Neural progenitor cell (in vitro differentiated cells): ENCODE results near the gene SLF2. TPM values are rescaled to one million over a fixed set of nuclear protein-coding genes. Genes with fewer than 3 reads are reported as not detected.
"Not testable (repeated sequence)": the region's sequence is repeated elsewhere in the genome, so short reads cannot be mapped to it uniquely, and the experiment has no call there.

ENCODE experiments used
- DNase-seq: peaks from one replicate; pipeline ENCODE4 v3.0.0-alpha.2; 2016; ENCODE audit warnings: low spot score
- H2AFZ ChIP-seq: fragments of 200-600 bp; sonication (generic); replicated peaks from 2 replicates; pipeline ENCODE4 v1.6.1; 2016; ENCODE audit warnings: antibody characterized with exemption
- H3F3A ChIP-seq: fragments of 200-600 bp; sonication (generic); 2 replicates; pipeline ENCODE4 v1.6.1; 2016; ENCODE audit warnings: antibody characterized with exemption, low read depth
- H3K27ac ChIP-seq: fragments of 200-600 bp; sonication (generic); 2 replicates; pipeline ENCODE4 v1.5.1; 2016; ENCODE audit warnings: mild to moderate bottlenecking
- H3K27me3 ChIP-seq: fragments of 200-600 bp; sonication (generic); 2 replicates; pipeline ENCODE4 v1.6.1; 2016; ENCODE audit warnings: mild to moderate bottlenecking, moderate library complexity
- H3K36me3 ChIP-seq: fragments of 200-600 bp; sonication (generic); 2 replicates; pipeline ENCODE4 v1.5.1; 2016
- H3K4me1 ChIP-seq: fragments of 200-600 bp; sonication (generic); 2 replicates; pipeline ENCODE4 v1.6.1; 2016; ENCODE audit warnings: mixed run types
- H3K4me2 ChIP-seq: fragments of 200-600 bp; sonication (generic); 2 replicates; pipeline ENCODE4 v1.6.1; 2016
- H3K4me3 ChIP-seq: fragments of 200-600 bp; sonication (generic); 2 replicates; pipeline ENCODE4 v1.5.1; 2016
- H3K79me2 ChIP-seq: fragments of 200-600 bp; sonication (generic); 2 replicates; pipeline ENCODE4 v1.6.1; 2016; ENCODE audit warnings: low read depth
- H3K9ac ChIP-seq: fragments of 200-600 bp; sonication (generic); 2 replicates; pipeline ENCODE4 v1.6.1; 2016
- H3K9me3 ChIP-seq: fragments of 200-600 bp; sonication (generic); 2 replicates; pipeline ENCODE4 v1.5.1; 2016; ENCODE audit warnings: low read depth
- H4K20me1 ChIP-seq: fragments of 200-600 bp; sonication (generic); 2 replicates; pipeline ENCODE4 v1.6.1; 2016; ENCODE audit warnings: low read depth
- H3K27ac Mint-ChIP-seq: 3 replicates; pipeline ENCODE4 v1.8.0; 2021; ENCODE audit warnings: mixed read lengths
- H3K27me3 Mint-ChIP-seq: 2 replicates; pipeline ENCODE4 v1.8.0; 2022; ENCODE audit warnings: low read depth, mild to moderate bottlenecking, inconsistent platforms, moderate library complexity, mixed read lengths; ENCODE audit not compliant: insufficient read depth
- H3K36me3 Mint-ChIP-seq: 3 replicates; pipeline ENCODE4 v1.8.0; 2021; ENCODE audit warnings: mixed read lengths
- H3K4me1 Mint-ChIP-seq: 3 replicates; pipeline ENCODE4 v1.8.0; 2021; ENCODE audit warnings: mixed read lengths
- H3K4me3 Mint-ChIP-seq: 3 replicates; pipeline ENCODE4 v1.8.0; 2021; ENCODE audit warnings: mild to moderate bottlenecking, moderate library complexity, mixed read lengths
- H3K9me3 Mint-ChIP-seq: 3 replicates; pipeline ENCODE4 v1.8.0; 2020; ENCODE audit warnings: mixed read lengths
- CTCF ChIP-seq: fragments of 200-600 bp; sonication (generic); IDR thresholded peaks from 2 replicates; pipeline ENCODE4 v1.5.1; 2017; ENCODE audit warnings: antibody characterized with exemption, mild to moderate bottlenecking
- EZH2 ChIP-seq: fragments of 200-600 bp; sonication (generic); IDR thresholded peaks from 2 replicates; pipeline ENCODE4 v1.6.1; 2017; ENCODE audit warnings: antibody characterized with exemption, mild to moderate bottlenecking, moderate library complexity
- EZH2phosphoT487 ChIP-seq: fragments of 200-600 bp; sonication (generic); IDR thresholded peaks from 2 replicates; pipeline ENCODE4 v1.6.1; 2017; ENCODE audit warnings: antibody characterized with exemption
- total RNA-seq: library from RNA; depleted of rRNA; stranded (reverse); fragments of >200 nt; gene quantifications from 2 replicates; pipeline ENCODE4 v1.2.3, GENCODE V29; 2015; ENCODE audit warnings: low replicate concordance

SLF2 gene
- total RNA-seq, 1 donor from 2014 or later = 19.5 TPM

- H4K20me1 ChIP-seq = no peaks in the 10 kb centered on the region
- no peaks in the 10 kb centered on the region for H3K36me3 ChIP-seq
- TF ChIP-seq EZH2phosphoT487 = no peak
- TF ChIP-seq EZH2 = no peak
- TF ChIP-seq CTCF = no peak
- H3K27me3 ChIP-seq = peaks cover 16% of the 10 kb centered on the region
- no peaks in the 10 kb centered on the region for H3K9me3 ChIP-seq
- no peak for DNase-seq
- Mint-ChIP-seq H3K27me3 (peaks cover 9% of the 10 kb centered on the region), H3K4me1 (peaks cover 42% of the 10 kb centered on the region), H3K36me3 (no peaks in the 10 kb centered on the region), H3K9me3 (no peaks in the 10 kb centered on the region), H3K4me3 (no peak overlapping the region), H3K27ac (peak overlapping the region; percentile 21)
- no peak overlapping the region for H3K4me3 ChIP-seq
- no peak overlapping the region for H3K27ac ChIP-seq
- no peak overlapping the region for H2AFZ ChIP-seq
- no peak overlapping the region for H3K9ac ChIP-seq
- no peaks in the 10 kb centered on the region for H3K79me2 ChIP-seq
- peaks cover 20% of the 10 kb centered on the region for H3K4me1 ChIP-seq
- H3F3A ChIP-seq = no peaks in the 10 kb centered on the region
- H3K4me2 ChIP-seq = no peak overlapping the region
These were observed 30.0 kb upstream of the SLF2 start for GRCh38 chr10:100882671-100883311.

- Histone ChIP-seq H3K9me3 (no peaks in the 10 kb centered on the region), H3K27me3 (peaks cover 15% of the 10 kb centered on the region), H3K79me2 (no peaks in the 10 kb centered on the region), H3K27ac (no peak overlapping the region), H3K36me3 (no peaks in the 10 kb centered on the region), H3K4me2 (no peak overlapping the region), H2AFZ (no peak overlapping the region), H4K20me1 (no peaks in the 10 kb centered on the region), H3K4me1 (peaks cover 15% of the 10 kb centered on the region), H3K9ac (no peak overlapping the region), H3K4me3 (no peak overlapping the region), H3F3A (no peaks in the 10 kb centered on the region)
- Mint-ChIP-seq H3K36me3 (no peaks in the 10 kb centered on the region), H3K4me1 (peaks cover 37% of the 10 kb centered on the region), H3K27ac (no peak overlapping the region), H3K4me3 (no peak overlapping the region), H3K27me3 (peaks cover 9% of the 10 kb centered on the region), H3K9me3 (no peaks in the 10 kb centered on the region)
- no peak for DNase-seq
- TF ChIP-seq CTCF (no peak), EZH2 (no peak), EZH2phosphoT487 (no peak)
These were observed 29.4 kb upstream of the SLF2 start for GRCh38 chr10:100883312-100883821.

GRCh38 chr10:100885611-100886010 lies 27.2 kb upstream of the SLF2 start:
- not testable (repeated sequence) for H3K27me3 ChIP-seq, H3F3A ChIP-seq, H3K4me3 Mint-ChIP-seq, H3K9me3 Mint-ChIP-seq, H2AFZ ChIP-seq, H3K27ac ChIP-seq, H3K36me3 ChIP-seq, H3K27me3 Mint-ChIP-seq, H3K4me3 ChIP-seq, H3K9ac ChIP-seq, H4K20me1 ChIP-seq, H3K27ac Mint-ChIP-seq, DNase-seq, H3K79me2 ChIP-seq, H3K36me3 Mint-ChIP-seq, H3K4me2 ChIP-seq, H3K9me3 ChIP-seq
- peaks cover 15% of the 10 kb centered on the region for H3K4me1 ChIP-seq
- H3K4me1 Mint-ChIP-seq = peaks cover 48% of the 10 kb centered on the region

- no peak overlapping the region for H3K9ac ChIP-seq
- no peak overlapping the region for H3K27ac ChIP-seq
- H2AFZ ChIP-seq = no peak overlapping the region
- H3K4me1 ChIP-seq = peaks cover 15% of the 10 kb centered on the region
- Mint-ChIP-seq H3K27me3 (peaks cover 8% of the 10 kb centered on the region), H3K27ac (no peak overlapping the region), H3K4me1 (peaks cover 51% of the 10 kb centered on the region), H3K36me3 (no peaks in the 10 kb centered on the region), H3K4me3 (no peak overlapping the region), H3K9me3 (no peaks in the 10 kb centered on the region)
- no peak for DNase-seq
- H3K9me3 ChIP-seq = no peaks in the 10 kb centered on the region
- no peaks in the 10 kb centered on the region for H3K79me2 ChIP-seq
- H3F3A ChIP-seq = no peaks in the 10 kb centered on the region
- H3K4me3 ChIP-seq = no peak overlapping the region
- no peak overlapping the region for H3K4me2 ChIP-seq
- peaks cover 4% of the 10 kb centered on the region for H3K27me3 ChIP-seq
- TF ChIP-seq CTCF (no peak), EZH2phosphoT487 (no peak), EZH2 (no peak)
- no peaks in the 10 kb centered on the region for H3K36me3 ChIP-seq
- no peaks in the 10 kb centered on the region for H4K20me1 ChIP-seq
These were observed 26.7 kb upstream of the SLF2 start for GRCh38 chr10:100886091-100886490.
